ENCODE results near the gene GNPDA1. TPM values are rescaled to one million over a fixed set of nuclear protein-coding genes. Genes with fewer than 3 reads are reported as not detected.
A peak's percentile ranks its signal among the peaks of the same experiment; 100 is the strongest.

The GNPDA1 gene
- total and polyA plus RNA-seq, 9 of the 15 experiments (the other 6 are each of a cell fraction or from before 2014, with no cell fraction given), result 14.1 to 145 (median 52.2) TPM

GRCh38 chr5:142053426-142054151 is 40.8 kb upstream of the GNPDA1 start (continued):
- TF ChIP-seq RERE (CRISPR knock-in tag; IDR thresholded peaks at IDR 0.05; ENCODE audit: borderline replicate concordance) (no peak), ETV1 (tag; conservative IDR thresholded peaks at IDR 0.05; ENCODE audit: low read depth) (peak; percentile 56; the same call in 1 of the 2 replicates), RBM17 (IDR thresholded peaks at IDR 0.05; ENCODE audit: borderline replicate concordance, low read depth, low read length) (no peak), MXD1 (CRISPR knock-in tag; IDR thresholded peaks at IDR 0.05; ENCODE audit: borderline replicate concordance, poor library complexity, severe bottlenecking) (no peak), ZNF444 (CRISPR knock-in tag; IDR thresholded peaks at IDR 0.05) (no peak), RAD21 (CRISPR knock-in tag; conservative IDR thresholded peaks at IDR 0.05 in 1 of 2, IDR thresholded peaks at IDR 0.05 in 1 of 2) (no peak), KDM1A (IDR thresholded peaks at IDR 0.05) (peak in 1 of 2 experiments; percentile 27; a peak in 1 of 4 replicates), ZNF445 (CRISPR knock-in tag; IDR thresholded peaks at IDR 0.05; ENCODE audit: low read depth) (no peak), ZBTB11 (CRISPR knock-in tag; IDR thresholded peaks at IDR 0.05) (no peak), BACH1 (tag; IDR thresholded peaks at IDR 0.05) (no peak), SIN3A (IDR thresholded peaks at IDR 0.05; ENCODE audit: borderline replicate concordance in 2 of 2, control insufficient read depth in 1 of 2, low read depth in 2 of 2, low read length in 2 of 2) (no peak), MTA1 (IDR thresholded peaks at IDR 0.05; ENCODE audit: borderline replicate concordance) (no peak)
- TF ChIP-seq, protein P1, sequence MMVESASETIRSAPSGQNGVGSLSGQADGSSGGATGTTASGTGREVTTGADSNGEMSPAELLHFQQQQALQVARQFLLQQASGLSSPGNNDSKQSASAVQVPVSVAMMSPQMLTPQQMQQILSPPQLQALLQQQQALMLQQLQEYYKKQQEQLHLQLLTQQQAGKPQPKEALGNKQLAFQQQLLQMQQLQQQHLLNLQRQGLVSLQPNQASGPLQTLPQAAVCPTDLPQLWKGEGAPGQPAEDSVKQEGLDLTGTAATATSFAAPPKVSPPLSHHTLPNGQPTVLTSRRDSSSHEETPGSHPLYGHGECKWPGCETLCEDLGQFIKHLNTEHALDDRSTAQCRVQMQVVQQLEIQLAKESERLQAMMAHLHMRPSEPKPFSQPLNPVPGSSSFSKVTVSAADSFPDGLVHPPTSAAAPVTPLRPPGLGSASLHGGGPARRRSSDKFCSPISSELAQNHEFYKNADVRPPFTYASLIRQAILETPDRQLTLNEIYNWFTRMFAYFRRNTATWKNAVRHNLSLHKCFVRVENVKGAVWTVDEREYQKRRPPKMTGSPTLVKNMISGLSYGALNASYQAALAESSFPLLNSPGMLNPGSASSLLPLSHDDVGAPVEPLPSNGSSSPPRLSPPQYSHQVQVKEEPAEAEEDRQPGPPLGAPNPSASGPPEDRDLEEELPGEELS (CRISPR knock-in tag; IDR thresholded peaks at IDR 0.05; ENCODE audit: borderline replicate concordance), result no peak
